Left hindlimb (tissue), 1 donor: ENCODE results near the gene SOX9.
A peak's percentile ranks its signal among the peaks of the same experiment; 100 is the strongest.
"Not testable (repeated sequence)": the region's sequence is repeated elsewhere in the genome, so short reads cannot be mapped to it uniquely, and the experiment has no call there.

Experiments
- DNase-seq: peaks from one replicate; pipeline ENCODE4 v3.0.0-alpha.2; 2018

Gene SOX9

GRCh38 chr17:72126575-72127486 is 6.0 kb downstream of the SOX9 start:
- no peak for DNase-seq

- DNase-seq: no peak
Observed at GRCh38 chr17:72128039-72128438, 7.2 kb downstream of the SOX9 start.

GRCh38 chr17:72134608-72135394 is 14.0 kb downstream of the SOX9 start:
- no peak for DNase-seq

- DNase-seq: peak; percentile 53
Observed at GRCh38 chr17:72135546-72136325, 14.9 kb downstream of the SOX9 start.

- DNase-seq: no peak
Observed at GRCh38 chr17:72136692-72137091, 15.9 kb downstream of the SOX9 start.

GRCh38 chr17:72137161-72137560 is 16.3 kb downstream of the SOX9 start:
- DNase-seq: peak; percentile 67

GRCh38 chr17:72139212-72139611 is 18.4 kb downstream of the SOX9 start:
- DNase-seq: no peak

GRCh38 chr17:72141336-72141735 is 20.5 kb downstream of the SOX9 start:
- DNase-seq: no peak

- DNase-seq: not testable (repeated sequence)
Observed at GRCh38 chr17:72142097-72142496, 21.3 kb downstream of the SOX9 start.

- DNase-seq: no peak
Observed at GRCh38 chr17:72142614-72143013, 21.8 kb downstream of the SOX9 start.

- no peak for DNase-seq
Observed at GRCh38 chr17:72143245-72143644, 22.4 kb downstream of the SOX9 start.

- DNase-seq: no peak
Observed at GRCh38 chr17:72144101-72144500, 23.3 kb downstream of the SOX9 start.

GRCh38 chr17:72145562-72145961 is 24.7 kb downstream of the SOX9 start:
- DNase-seq: no peak

GRCh38 chr17:72145962-72146361 is 25.1 kb downstream of the SOX9 start:
- DNase-seq: no peak

GRCh38 chr17:72146371-72146770 is 25.6 kb downstream of the SOX9 start:
- DNase-seq: no peak

- no peak for DNase-seq
Observed at GRCh38 chr17:72150632-72151460, 30.0 kb downstream of the SOX9 start.

GRCh38 chr17:72151565-72152386 is 31.0 kb downstream of the SOX9 start:
- no peak for DNase-seq

GRCh38 chr17:72152387-72152929 is 31.6 kb downstream of the SOX9 start:
- DNase-seq: no peak

- DNase-seq: peak; percentile 45
Observed at GRCh38 chr17:72158895-72159885, 38.4 kb downstream of the SOX9 start.

- DNase-seq: no peak
Observed at GRCh38 chr17:72162569-72162968, 41.7 kb downstream of the SOX9 start.
